H1 (cell line): ENCODE results near the gene HTR3B. TPM values are rescaled to one million over a fixed set of nuclear protein-coding genes. Genes with fewer than 3 reads are reported as not detected.
A peak's percentile ranks its signal among the peaks of the same experiment; 100 is the strongest.

Experiments used
- CTCF ChIA-PET: fragments of 300-600 bp; sonication (Branson Sonifier 250); formaldehyde crosslinking; loops from one replicate; lab custom pipeline; 2021; ENCODE audit not compliant: partially characterized antibody; lab: Charles Lee
- POLR2A ChIA-PET: fragments of 300-600 bp; sonication (Branson Sonifier 250); formaldehyde crosslinking; loops from one replicate; lab custom pipeline; 2021; ENCODE audit warnings: inconsistent platforms; ENCODE audit not compliant: partially characterized antibody; lab: Charles Lee
- DNase-seq, 2 experiments: peaks; one replicate each; pipeline versions ENCODE4 v3.0.0 to v3.0.0-alpha.2; 2010 to 2022; ENCODE audit warnings: low spot score in 2 of 2, low read depth in 1 of 2, mixed read lengths in 1 of 2
- FAIRE-seq: peaks from 2 replicates; lab custom pipeline; 2011; peaks lifted over from hg19 to GRCh38; lab: Jason Lieb, UNC
- H2AFZ ChIP-seq: 2 replicates; pipeline ENCODE4 v1.8.1; 2012; ENCODE audit warnings: low read length, inconsistent platforms
- H2AK5ac ChIP-seq: 2 replicates; pipeline ENCODE4 v1.6.1; 2013; ENCODE audit warnings: low read depth, low read length
- H2BK120ac ChIP-seq: replicated peaks from 2 replicates; pipeline ENCODE3; 2013; ENCODE audit warnings: low read depth, low read length, inconsistent platforms
- H2BK12ac ChIP-seq: 2 replicates; pipeline ENCODE4 v1.6.1; 2013; ENCODE audit warnings: low read depth, low read length
- H2BK15ac ChIP-seq: 2 replicates; pipeline ENCODE4 v1.6.1; 2013; ENCODE audit warnings: low read length
- H2BK20ac ChIP-seq: 2 replicates; pipeline ENCODE4 v1.6.1; 2013; ENCODE audit warnings: low read length
- H2BK5ac ChIP-seq: 2 replicates; pipeline ENCODE4 v1.6.1; 2013; ENCODE audit warnings: low read depth, low read length
- H3K14ac ChIP-seq: 2 replicates; pipeline ENCODE4 v1.6.1; 2013; ENCODE audit warnings: inconsistent platforms; ENCODE audit not compliant: insufficient read length
- H3K18ac ChIP-seq: 2 replicates; pipeline ENCODE4 v1.6.1; 2013; ENCODE audit warnings: low read length; ENCODE audit errors: extremely low read depth
- H3K23ac ChIP-seq: 2 replicates; pipeline ENCODE4 v1.6.1; 2013; ENCODE audit warnings: inconsistent platforms; ENCODE audit not compliant: insufficient read length
- H3K23me2 ChIP-seq: 2 replicates; pipeline ENCODE4 v1.6.1; 2013; ENCODE audit warnings: low read depth, low read length
- H3K27ac ChIP-seq: 2 replicates; pipeline ENCODE4 v1.6.1; 2011; ENCODE audit warnings: low read depth, low read length, inconsistent platforms
- H3K27me3 ChIP-seq, 4 experiments: replicated peaks in 1 of 4; 1 replicate in 1 of 4; 2 replicates in 3 of 4; pipeline versions ENCODE4 v1.6.1 to v1.8.1; 2011 to 2013; ENCODE audit warnings: low read length in 3 of 4, mild to moderate bottlenecking in 3 of 4, inconsistent platforms in 2 of 4, mixed read lengths in 2 of 4, moderate library complexity in 1 of 4; ENCODE audit not compliant: control insufficient read depth in 3 of 4, insufficient read depth in 3 of 4; ENCODE audit errors: extremely low read depth in 1 of 4
- H3K36me3 ChIP-seq, 4 experiments: 2 replicates each; pipeline versions ENCODE4 v1.6.1 to v1.8.1; 2011 to 2013; ENCODE audit warnings: mild to moderate bottlenecking in 4 of 4, low read length in 3 of 4, moderate library complexity in 2 of 4, control low read depth in 1 of 4, inconsistent platforms in 1 of 4; ENCODE audit not compliant: insufficient read depth in 4 of 4, control insufficient read depth in 2 of 4
- H3K4ac ChIP-seq: replicated peaks from 2 replicates; pipeline ENCODE3; 2013; ENCODE audit warnings: low read length, low read depth, mixed read lengths, inconsistent platforms; ENCODE audit not compliant: insufficient read length
- H3K4me1 ChIP-seq, 4 experiments: replicated peaks in 1 of 4; 1 replicate in 1 of 4; 2 replicates in 3 of 4; pipeline versions ENCODE4 v1.6.1 to v1.8.1; 2011 to 2013; ENCODE audit warnings: low read length in 3 of 4, inconsistent platforms in 2 of 4, mixed read lengths in 1 of 4; ENCODE audit not compliant: insufficient read depth in 4 of 4, control insufficient read depth in 3 of 4
- H3K4me2 ChIP-seq, 2 experiments: 2 replicates each; pipeline versions ENCODE4 v1.6.1 to v1.8.1; 2011 to 2013; ENCODE audit warnings: low read depth in 2 of 2, low read length in 2 of 2, control low read depth in 1 of 2, inconsistent platforms in 1 of 2, mild to moderate bottlenecking in 1 of 2; ENCODE audit not compliant: insufficient read depth in 1 of 2
- H3K4me3 ChIP-seq, 4 experiments: fragments of 200-600, 300-600 bp in 1 of 4; sonication (generic), shearing (Covaris generic), sonication (Bioruptor Twin) in 1 of 4; 2 replicates each; pipeline versions ENCODE4 v1.5.1 to v1.8.1; 2011 to 2016; ENCODE audit warnings: low read length in 4 of 4, low read depth in 3 of 4, control low read depth in 2 of 4, inconsistent platforms in 2 of 4, mild to moderate bottlenecking in 2 of 4, mixed read lengths in 1 of 4, moderate library complexity in 1 of 4; ENCODE audit not compliant: insufficient read depth in 2 of 4; ENCODE audit errors: extremely low read depth in 1 of 4
- H3K56ac ChIP-seq: replicated peaks from 2 replicates; pipeline ENCODE3; 2013; ENCODE audit warnings: low read depth, mild to moderate bottlenecking, mixed read lengths, low read length, inconsistent platforms; ENCODE audit not compliant: insufficient read length
- H3K79me1 ChIP-seq: 2 replicates; pipeline ENCODE4 v1.6.1; 2013; ENCODE audit warnings: low read depth, low read length, control low read depth
- H3K79me2 ChIP-seq, 2 experiments: 2 replicates each; pipeline versions ENCODE4 v1.6.1 to v1.8.1; 2012 to 2013; ENCODE audit warnings: low read length in 2 of 2, mild to moderate bottlenecking in 2 of 2, inconsistent platforms in 1 of 2; ENCODE audit not compliant: insufficient read depth in 2 of 2, control insufficient read depth in 1 of 2
- H3K9ac ChIP-seq, 4 experiments: replicated peaks in 1 of 4; 1 replicate in 1 of 4; 2 replicates in 3 of 4; pipeline versions ENCODE4 v1.6.1 to v1.8.1; 2011 to 2013; ENCODE audit warnings: low read depth in 3 of 4, low read length in 3 of 4, control low read depth in 2 of 4, mild to moderate bottlenecking in 2 of 4, moderate library complexity in 2 of 4, inconsistent platforms in 1 of 4; ENCODE audit errors: extremely low read depth in 1 of 4
- H3K9me3 ChIP-seq, 2 experiments: 2 replicates each; pipeline versions ENCODE4 v1.6.1 to v1.8.1; 2012 to 2013; ENCODE audit warnings: mild to moderate bottlenecking in 2 of 2, moderate library complexity in 2 of 2, control low read depth in 1 of 2, inconsistent platforms in 1 of 2, low read depth in 1 of 2, low read length in 1 of 2, mixed read lengths in 1 of 2; ENCODE audit not compliant: insufficient read depth in 2 of 2
- H4K20me1 ChIP-seq, 2 experiments: replicated peaks in 1 of 2; 2 replicates each; pipeline versions ENCODE3 to v1.8.1; 2011 to 2013; ENCODE audit warnings: inconsistent platforms in 2 of 2, low read length in 2 of 2, mild to moderate bottlenecking in 1 of 2; ENCODE audit not compliant: insufficient read depth in 2 of 2, control insufficient read depth in 1 of 2
- H4K5ac ChIP-seq: 2 replicates; pipeline ENCODE4 v1.6.1; 2013; ENCODE audit warnings: low read length, low read depth, mixed read lengths, inconsistent platforms; ENCODE audit not compliant: insufficient read length
- H4K8ac ChIP-seq: 2 replicates; pipeline ENCODE4 v1.8.0; 2013; ENCODE audit warnings: mild to moderate bottlenecking, moderate library complexity, low read length, inconsistent platforms; ENCODE audit not compliant: insufficient read depth; ENCODE audit errors: extremely low read depth
- H4K91ac ChIP-seq: replicated peaks from 2 replicates; pipeline ENCODE3; 2013; ENCODE audit warnings: low read length, mixed read lengths, inconsistent platforms; ENCODE audit not compliant: insufficient read length
- BACH1 ChIP-seq: IDR thresholded peaks from 2 replicates; pipeline ENCODE4 v1.6.1; 2012; ENCODE audit warnings: low read length, improper control_type of control experiment
- BRCA1 ChIP-seq: IDR thresholded peaks from 2 replicates; pipeline ENCODE4 v1.6.1; 2012; ENCODE audit warnings: low read depth, low read length, improper control_type of control experiment
- CHD1 ChIP-seq: IDR thresholded peaks from 2 replicates; pipeline ENCODE4 v1.6.1; 2012; ENCODE audit warnings: low read depth, low read length, improper control_type of control experiment
- CREB1 ChIP-seq: IDR thresholded peaks from 2 replicates; pipeline ENCODE4 v1.6.1; 2012; ENCODE audit warnings: inconsistent platforms
- CTBP2 ChIP-seq: IDR thresholded peaks from 2 replicates; pipeline ENCODE4 v1.7.0; 2011; ENCODE audit warnings: borderline replicate concordance, mild to moderate bottlenecking, moderate library complexity, mixed read lengths, low read length; ENCODE audit not compliant: insufficient read depth, insufficient read length
- JUND ChIP-seq: IDR thresholded peaks from 2 replicates; pipeline ENCODE4 v1.6.1; 2011; ENCODE audit warnings: mild to moderate bottlenecking, improper control_type of control experiment, low read length
- MAFK ChIP-seq: IDR thresholded peaks from 2 replicates; pipeline ENCODE4 v1.6.1; 2012; ENCODE audit warnings: low read depth, mild to moderate bottlenecking, improper control_type of control experiment, low read length
- RXRA ChIP-seq: IDR thresholded peaks from 2 replicates; pipeline ENCODE4 v1.6.1; 2011; ENCODE audit warnings: low read depth, mild to moderate bottlenecking, low read length, moderate library complexity; ENCODE audit not compliant: insufficient read depth
- SIX5 ChIP-seq: IDR thresholded peaks from 2 replicates; pipeline ENCODE4 v1.6.1; 2011; ENCODE audit warnings: mild to moderate bottlenecking, low read depth, low read length
- SP1 ChIP-seq: IDR thresholded peaks from 2 replicates; pipeline ENCODE4 v1.6.1; 2011; ENCODE audit warnings: low read depth, low read length
- SRF ChIP-seq: IDR thresholded peaks from 2 replicates; pipeline ENCODE4 v1.6.1; 2011; ENCODE audit warnings: mild to moderate bottlenecking, low read depth, low read length, moderate library complexity
- TBP ChIP-seq: IDR thresholded peaks from 2 replicates; pipeline ENCODE4 v1.6.1; 2011; ENCODE audit warnings: low read depth, low read length, improper control_type of control experiment
- TCF12 ChIP-seq: IDR thresholded peaks from 2 replicates; pipeline ENCODE4 v1.6.1; 2011; ENCODE audit warnings: low read depth, mild to moderate bottlenecking, low read length
- WGBS, 2 experiments: shearing (Covaris generic) in 1 of 2; methylation state at CpG; one replicate each; pipeline versions ENCODE4 v1.1.6 to v1.1.7; 2013 to 2015; ENCODE audit warnings: low lambda C conversion rate in 2 of 2, mixed read lengths in 2 of 2, inconsistent platforms in 1 of 2, low coverage in 1 of 2, missing lambda C conversion rate in 1 of 2; ENCODE audit not compliant: insufficient replicate concordance in 2 of 2, insufficient coverage in 1 of 2, insufficient read length in 1 of 2; ENCODE audit errors: extremely low coverage in 1 of 2, missing lambda C conversion rate in 1 of 2; 5-methylcytosine and 5-hydroxymethylcytosine counted together
- polyA plus RNA-seq, 7 experiments: library from polyadenylated mRNA; depleted of rRNA in 3 of 7; stranded (reverse) in 5 of 7; unstranded in 2 of 7; fragments of >200 nt in 5 of 7; fragments of 200-250 nt in 2 of 7; gene quantifications; 1 replicate in 5 of 7; 2 replicates in 1 of 7; 4 replicates in 1 of 7; pipeline versions ENCODE4 v1.2.1 to v1.2.3, GENCODE V29; 2011 to 2013; ENCODE audit warnings: missing spikeins in 2 of 7, mixed read lengths in 2 of 7
- total RNA-seq: library from RNA; stranded (reverse); fragmentation: NEBNext Ultra II Directional; extraction: Animal tissue kit (Norgen Biotek cat#: 25700); gene quantifications from 2 replicates; pipeline ENCODE4 v1.2.1, GENCODE V29; 2021
- TF ChIP-seq, protein P1 (sequence below): IDR thresholded peaks from 2 replicates; pipeline ENCODE4 v1.6.1; 2011; ENCODE audit warnings: low read depth, mild to moderate bottlenecking, low read length; ENCODE audit not compliant: insufficient read depth

Gene HTR3B
- total and polyA plus RNA-seq, 2 of the 8 experiments (the other 6 are each of a cell fraction or from before 2014, with no cell fraction given), result not detected

DNA sequence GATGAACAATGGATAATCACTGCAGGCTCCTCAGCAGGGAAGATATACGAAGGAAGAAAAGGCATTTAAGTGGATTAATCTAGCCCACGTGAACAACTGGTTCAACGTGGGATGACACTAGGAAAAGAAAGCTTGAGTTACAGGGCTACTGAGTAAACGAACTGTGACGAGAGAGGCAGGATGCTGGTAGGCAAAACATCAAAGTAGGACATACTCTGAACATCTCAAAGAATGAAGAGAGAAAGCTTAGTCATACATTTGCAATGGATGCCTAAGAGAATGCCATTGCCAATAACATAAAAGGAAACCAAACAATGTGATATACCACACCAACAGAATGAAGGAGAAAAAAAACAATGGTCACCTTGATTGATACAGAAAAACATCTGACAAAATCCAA, 42.2 kb upstream of the HTR3B start:
- H3K4me3 ChIP-seq, result no peak overlapping the region; a peak in 1 of 8 replicates
- H3K18ac ChIP-seq, result peak overlapping the region; percentile 88
- no peak overlapping the region for H3K4ac ChIP-seq
- FAIRE-seq (peak; percentile 73), DNase-seq (no peak)
- no peak overlapping the region for H3K14ac ChIP-seq
- H2AK5ac ChIP-seq, result 0 out of 2 replicates have a peak overlapping the region, but pooled peaks have one; percentile 86
- no peak overlapping the region for H4K5ac ChIP-seq
- H2BK120ac ChIP-seq, result no peak overlapping the region
- POLR2A ChIA-PET, result interaction anchor here (1.2 to 7.8 kb wide), 5 partner anchors 8 to 66 kb away, joined by 3 to 91 read pairs (median 11); partner anchors contain the start of gene USP28
- peak overlapping the region; percentile 91; the same call in 1 of the 2 replicates for H2BK12ac ChIP-seq
- H3K56ac ChIP-seq, result peak overlapping the region; percentile 32
- H3K79me2 ChIP-seq, result peaks cover 17 to 94% of the 10 kb centered on the region in 2 experiments
- peak overlapping the region; percentile 73 for H4K91ac ChIP-seq
- H3K27ac ChIP-seq, result no peak overlapping the region; the same call in 1 of the 2 replicates
- peaks cover 0 to 1% of the 10 kb centered on the region in 2 experiments for H4K20me1 ChIP-seq
- peak overlapping the region; percentile 92; the same call in 1 of the 2 replicates for H2BK20ac ChIP-seq
- no peaks in the 10 kb centered on the region for H3K27me3 ChIP-seq
- 16% methylated on average over 5 of the region's 5 CpGs; no CpG with 5 or more reads in 1 of the 2 experiments for WGBS, 2 experiments
- peak overlapping the region; percentile 49 to 66; a peak in 3 of 4 replicates for H3K4me2 ChIP-seq
- peaks cover 4 to 16% (median 10%) of the 10 kb centered on the region in 4 experiments; a peak in 5 of 7 replicates for H3K4me1 ChIP-seq
- H2BK5ac ChIP-seq, result peak overlapping the region; percentile 83; the same call in 1 of the 2 replicates
- H3K79me1 ChIP-seq, result 0 out of 2 replicates have a peak, but pooled peaks cover 4% of the 10 kb centered on the region
- no peak overlapping the region for H4K8ac ChIP-seq
- H3K23me2 ChIP-seq, result no peaks in the 10 kb centered on the region
- CTCF ChIA-PET, result interaction anchor here (0.9 to 1.5 kb wide), 3 partner anchors 11 to 33 kb away, joined by 3 read pairs; no protein-coding TSS in a partner anchor
- no peaks in the 10 kb centered on the region for H3K9me3 ChIP-seq
- no peak overlapping the region for H3K23ac ChIP-seq
- H2BK15ac ChIP-seq, result 0 out of 2 replicates have a peak overlapping the region, but pooled peaks have one; percentile 48
- H3K36me3 ChIP-seq, result peaks cover 0 to 13% (median 2%) of the 10 kb centered on the region in 4 experiments; a peak in 2 of 8 replicates
- no peak overlapping the region for H3K9ac ChIP-seq
- H2AFZ ChIP-seq, result no peak overlapping the region
- TF ChIP-seq SIX5 (no peak), CHD1 (no peak), CTBP2 (no peak), JUND (peak; percentile 20; the same call in 1 of the 2 replicates), BACH1 (peak; percentile 39; the same call in 1 of the 2 replicates), TCF12 (no peak), TBP (no peak), MAFK (peak; percentile 51), RXRA (no peak), CREB1 (0 out of 2 replicates have a peak, but pooled peaks have one; percentile 10), SRF (no peak), BRCA1 (no peak), SP1 (no peak)
- TF ChIP-seq, protein P1, sequence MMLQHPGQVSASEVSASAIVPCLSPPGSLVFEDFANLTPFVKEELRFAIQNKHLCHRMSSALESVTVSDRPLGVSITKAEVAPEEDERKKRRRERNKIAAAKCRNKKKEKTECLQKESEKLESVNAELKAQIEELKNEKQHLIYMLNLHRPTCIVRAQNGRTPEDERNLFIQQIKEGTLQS, result no peak
